ENCODE data around the gene MAEA. TPM values are rescaled to one million over a fixed set of nuclear protein-coding genes. Genes with fewer than 3 reads are reported as not detected.

Gene MAEA
- total and polyA plus RNA-seq, 9 of the 15 experiments (the other 6 are each of a cell fraction or from before 2014, with no cell fraction given): 2.1 to 86.5 (median 45.0) TPM

DNA sequence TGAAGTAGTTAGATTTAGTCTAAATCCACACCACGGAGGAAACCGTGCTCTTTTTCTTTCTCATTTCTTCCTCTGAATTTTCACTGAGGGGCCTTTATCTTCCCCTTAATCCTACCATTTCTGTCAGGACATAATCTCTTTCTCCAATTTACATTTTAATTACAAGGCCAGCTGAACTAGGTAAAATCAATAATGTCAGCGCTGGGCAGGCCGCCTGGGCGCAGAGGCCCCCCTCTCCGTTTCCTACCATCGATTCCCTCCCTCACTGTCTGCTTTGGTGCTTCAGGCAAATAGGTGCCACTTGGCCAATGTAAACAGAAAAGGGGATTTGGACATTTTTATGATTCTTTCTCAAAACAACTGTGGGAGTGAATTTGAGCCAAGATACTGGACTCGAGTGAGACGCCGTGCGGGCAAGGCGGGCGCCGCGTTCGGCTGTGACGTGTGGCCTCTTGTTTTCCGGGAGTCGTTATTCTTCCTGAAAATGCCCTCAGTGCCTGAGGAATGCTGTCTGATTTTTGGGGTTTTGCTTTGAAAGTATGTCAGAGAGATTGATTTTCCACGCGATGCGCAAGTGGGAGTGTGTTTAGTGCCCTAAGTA lies 79.9 kb downstream of the MAEA start:
- H3K4me3 ChIP-seq: no peak overlapping the region
- H3K9me3 ChIP-seq (replicated peaks; ENCODE audit: control insufficient read depth, insufficient read depth, low read depth, low read length): no peaks in the 10 kb centered on the region
- no TSS peak for BruUV-seq (replicated peaks)
- no peaks in the 10 kb centered on the region; the same call in 2 of the 3 replicates for H3K36me3 ChIP-seq (ENCODE audit: control insufficient read depth, insufficient read depth, low read length)
- H4K20me1 ChIP-seq (replicated peaks; ENCODE audit: control insufficient read depth, insufficient read depth, low read length): no peaks in the 10 kb centered on the region
- H3K9ac ChIP-seq (ENCODE audit: insufficient read depth in 1 of 2, low read depth in 2 of 2, low read length in 2 of 2): no peak overlapping the region
- no peak overlapping the region for H2AFZ ChIP-seq (ENCODE audit: low read depth, low read length)
- no peak for FAIRE-seq
- intact Hi-C loops (cut with micrococcal nuclease): no loop called here
- no peak for ATAC-seq
- peaks cover 0 to 17% of the 10 kb centered on the region in 2 experiments; a peak in 1 of 5 replicates for H3K4me1 ChIP-seq (replicated peaks in 1 of 2; ENCODE audit: control insufficient read depth in 2 of 2, insufficient read depth in 2 of 2, low read length in 2 of 2)
- H3K4me2 ChIP-seq (ENCODE audit: insufficient read depth, low read length): no peak overlapping the region
- in situ Hi-C loops (cut with MboI): no loop called here
- ChIA-PET CTCF (ENCODE audit: low intra/inter-chr PET ratio) (no interaction called here), POLR2A (no interaction called here)
- no peaks in the 10 kb centered on the region for H3K9me1 ChIP-seq (ENCODE audit: control insufficient read depth, insufficient read depth, low read length)
- H3K79me2 ChIP-seq (ENCODE audit: control insufficient read depth, insufficient read depth, low read length): no peaks in the 10 kb centered on the region
- WGBS (ENCODE audit: insufficient coverage, low coverage, missing lambda C conversion rate): 91% methylated on average over 22 of the region's 22 CpGs
- DNase-seq (ENCODE audit: extremely low read depth in 1 of 4, low spot score in 3 of 4): no peak
- H3K27ac ChIP-seq (ENCODE audit: extremely low read depth, low read depth, low read length): no peak overlapping the region
- H3K27me3 ChIP-seq (ENCODE audit: control insufficient read depth in 2 of 2, insufficient read depth in 2 of 2, low read length in 2 of 2): no peaks in the 10 kb centered on the region
- no peak for TF ChIP-seq ELF4 (CRISPR knock-in tag; IDR thresholded peaks at IDR 0.05)
- no peak for TF ChIP-seq ARNT (IDR thresholded peaks at IDR 0.05)
- TF ChIP-seq, protein P1, sequence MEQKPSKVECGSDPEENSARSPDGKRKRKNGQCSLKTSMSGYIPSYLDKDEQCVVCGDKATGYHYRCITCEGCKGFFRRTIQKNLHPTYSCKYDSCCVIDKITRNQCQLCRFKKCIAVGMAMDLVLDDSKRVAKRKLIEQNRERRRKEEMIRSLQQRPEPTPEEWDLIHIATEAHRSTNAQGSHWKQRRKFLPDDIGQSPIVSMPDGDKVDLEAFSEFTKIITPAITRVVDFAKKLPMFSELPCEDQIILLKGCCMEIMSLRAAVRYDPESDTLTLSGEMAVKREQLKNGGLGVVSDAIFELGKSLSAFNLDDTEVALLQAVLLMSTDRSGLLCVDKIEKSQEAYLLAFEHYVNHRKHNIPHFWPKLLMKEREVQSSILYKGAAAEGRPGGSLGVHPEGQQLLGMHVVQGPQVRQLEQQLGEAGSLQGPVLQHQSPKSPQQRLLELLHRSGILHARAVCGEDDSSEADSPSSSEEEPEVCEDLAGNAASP (IDR thresholded peaks at IDR 0.05): no peak
- no peak for TF ChIP-seq ZNF354B (CRISPR knock-in tag; IDR thresholded peaks at IDR 0.05)
- no peak for TF ChIP-seq ZNF121 (CRISPR knock-in tag; conservative IDR thresholded peaks at IDR 0.05)
- TF ChIP-seq, protein P2, sequence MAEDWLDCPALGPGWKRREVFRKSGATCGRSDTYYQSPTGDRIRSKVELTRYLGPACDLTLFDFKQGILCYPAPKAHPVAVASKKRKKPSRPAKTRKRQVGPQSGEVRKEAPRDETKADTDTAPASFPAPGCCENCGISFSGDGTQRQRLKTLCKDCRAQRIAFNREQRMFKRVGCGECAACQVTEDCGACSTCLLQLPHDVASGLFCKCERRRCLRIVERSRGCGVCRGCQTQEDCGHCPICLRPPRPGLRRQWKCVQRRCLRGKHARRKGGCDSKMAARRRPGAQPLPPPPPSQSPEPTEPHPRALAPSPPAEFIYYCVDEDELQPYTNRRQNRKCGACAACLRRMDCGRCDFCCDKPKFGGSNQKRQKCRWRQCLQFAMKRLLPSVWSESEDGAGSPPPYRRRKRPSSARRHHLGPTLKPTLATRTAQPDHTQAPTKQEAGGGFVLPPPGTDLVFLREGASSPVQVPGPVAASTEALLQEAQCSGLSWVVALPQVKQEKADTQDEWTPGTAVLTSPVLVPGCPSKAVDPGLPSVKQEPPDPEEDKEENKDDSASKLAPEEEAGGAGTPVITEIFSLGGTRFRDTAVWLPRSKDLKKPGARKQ (CRISPR knock-in tag; IDR thresholded peaks at IDR 0.05): no peak
- TF ChIP-seq, protein P3, sequence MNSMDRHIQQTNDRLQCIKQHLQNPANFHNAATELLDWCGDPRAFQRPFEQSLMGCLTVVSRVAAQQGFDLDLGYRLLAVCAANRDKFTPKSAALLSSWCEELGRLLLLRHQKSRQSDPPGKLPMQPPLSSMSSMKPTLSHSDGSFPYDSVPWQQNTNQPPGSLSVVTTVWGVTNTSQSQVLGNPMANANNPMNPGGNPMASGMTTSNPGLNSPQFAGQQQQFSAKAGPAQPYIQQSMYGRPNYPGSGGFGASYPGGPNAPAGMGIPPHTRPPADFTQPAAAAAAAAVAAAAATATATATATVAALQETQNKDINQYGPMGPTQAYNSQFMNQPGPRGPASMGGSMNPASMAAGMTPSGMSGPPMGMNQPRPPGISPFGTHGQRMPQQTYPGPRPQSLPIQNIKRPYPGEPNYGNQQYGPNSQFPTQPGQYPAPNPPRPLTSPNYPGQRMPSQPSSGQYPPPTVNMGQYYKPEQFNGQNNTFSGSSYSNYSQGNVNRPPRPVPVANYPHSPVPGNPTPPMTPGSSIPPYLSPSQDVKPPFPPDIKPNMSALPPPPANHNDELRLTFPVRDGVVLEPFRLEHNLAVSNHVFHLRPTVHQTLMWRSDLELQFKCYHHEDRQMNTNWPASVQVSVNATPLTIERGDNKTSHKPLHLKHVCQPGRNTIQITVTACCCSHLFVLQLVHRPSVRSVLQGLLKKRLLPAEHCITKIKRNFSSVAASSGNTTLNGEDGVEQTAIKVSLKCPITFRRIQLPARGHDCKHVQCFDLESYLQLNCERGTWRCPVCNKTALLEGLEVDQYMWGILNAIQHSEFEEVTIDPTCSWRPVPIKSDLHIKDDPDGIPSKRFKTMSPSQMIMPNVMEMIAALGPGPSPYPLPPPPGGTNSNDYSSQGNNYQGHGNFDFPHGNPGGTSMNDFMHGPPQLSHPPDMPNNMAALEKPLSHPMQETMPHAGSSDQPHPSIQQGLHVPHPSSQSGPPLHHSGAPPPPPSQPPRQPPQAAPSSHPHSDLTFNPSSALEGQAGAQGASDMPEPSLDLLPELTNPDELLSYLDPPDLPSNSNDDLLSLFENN (IDR thresholded peaks at IDR 0.05; ENCODE audit: low read depth in 2 of 2, low read length in 2 of 2): no peak
- TF ChIP-seq, protein P4, sequence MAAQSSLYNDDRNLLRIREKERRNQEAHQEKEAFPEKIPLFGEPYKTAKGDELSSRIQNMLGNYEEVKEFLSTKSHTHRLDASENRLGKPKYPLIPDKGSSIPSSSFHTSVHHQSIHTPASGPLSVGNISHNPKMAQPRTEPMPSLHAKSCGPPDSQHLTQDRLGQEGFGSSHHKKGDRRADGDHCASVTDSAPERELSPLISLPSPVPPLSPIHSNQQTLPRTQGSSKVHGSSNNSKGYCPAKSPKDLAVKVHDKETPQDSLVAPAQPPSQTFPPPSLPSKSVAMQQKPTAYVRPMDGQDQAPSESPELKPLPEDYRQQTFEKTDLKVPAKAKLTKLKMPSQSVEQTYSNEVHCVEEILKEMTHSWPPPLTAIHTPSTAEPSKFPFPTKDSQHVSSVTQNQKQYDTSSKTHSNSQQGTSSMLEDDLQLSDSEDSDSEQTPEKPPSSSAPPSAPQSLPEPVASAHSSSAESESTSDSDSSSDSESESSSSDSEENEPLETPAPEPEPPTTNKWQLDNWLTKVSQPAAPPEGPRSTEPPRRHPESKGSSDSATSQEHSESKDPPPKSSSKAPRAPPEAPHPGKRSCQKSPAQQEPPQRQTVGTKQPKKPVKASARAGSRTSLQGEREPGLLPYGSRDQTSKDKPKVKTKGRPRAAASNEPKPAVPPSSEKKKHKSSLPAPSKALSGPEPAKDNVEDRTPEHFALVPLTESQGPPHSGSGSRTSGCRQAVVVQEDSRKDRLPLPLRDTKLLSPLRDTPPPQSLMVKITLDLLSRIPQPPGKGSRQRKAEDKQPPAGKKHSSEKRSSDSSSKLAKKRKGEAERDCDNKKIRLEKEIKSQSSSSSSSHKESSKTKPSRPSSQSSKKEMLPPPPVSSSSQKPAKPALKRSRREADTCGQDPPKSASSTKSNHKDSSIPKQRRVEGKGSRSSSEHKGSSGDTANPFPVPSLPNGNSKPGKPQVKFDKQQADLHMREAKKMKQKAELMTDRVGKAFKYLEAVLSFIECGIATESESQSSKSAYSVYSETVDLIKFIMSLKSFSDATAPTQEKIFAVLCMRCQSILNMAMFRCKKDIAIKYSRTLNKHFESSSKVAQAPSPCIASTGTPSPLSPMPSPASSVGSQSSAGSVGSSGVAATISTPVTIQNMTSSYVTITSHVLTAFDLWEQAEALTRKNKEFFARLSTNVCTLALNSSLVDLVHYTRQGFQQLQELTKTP (IDR thresholded peaks at IDR 0.05; ENCODE audit: low read depth in 1 of 2, partially characterized antibody in 2 of 2): no peak
- no peak for TF ChIP-seq ZNF77 (CRISPR knock-in tag; IDR thresholded peaks at IDR 0.05)
- no peak for TF ChIP-seq FOXK2 (conservative IDR thresholded peaks at IDR 0.05 in 1 of 2, IDR thresholded peaks at IDR 0.05 in 1 of 2; ENCODE audit: low read depth in 2 of 2)
